Erythroblast (primary cell): ENCODE measurements around the gene NUP50.

Experiments
- GATA1 ChIP-seq: IDR thresholded peaks from 2 replicates; pipeline ENCODE4 v1.6.1; 2011; ENCODE audit warnings: low read depth, mild to moderate bottlenecking, control low read depth, low read length, moderate library complexity
- POLR2A ChIP-seq: IDR thresholded peaks from 2 replicates; pipeline ENCODE4 v1.6.1; 2011; ENCODE audit warnings: mild to moderate bottlenecking, low read length

GRCh38 chr22:45201678-45202332, 38.1 kb downstream of the NUP50 start:
- TF ChIP-seq POLR2A = no peak
- TF ChIP-seq GATA1 = no peak
